Measurements from ENCODE around the gene PLCB1. TPM values are rescaled to one million over a fixed set of nuclear protein-coding genes. Genes with fewer than 3 reads are reported as not detected.

PLCB1 gene
- total and polyA plus RNA-seq, 2 donors (not counting 1 experiment from before 2014, with no cell fraction given), result 13.4 to 23.3 TPM

- H4K20me1 ChIP-seq (ENCODE audit: control insufficient read depth, extremely low read depth, insufficient read depth, low read length), result no peaks in the 10 kb centered on the region
- H2AFZ ChIP-seq (ENCODE audit: low read length), result no peak overlapping the region
- no peak overlapping the region for H3K9ac ChIP-seq (ENCODE audit: insufficient read depth, low read length)
- no peaks in the 10 kb centered on the region for H3K4me1 ChIP-seq (ENCODE audit: control insufficient read depth, extremely low read depth, insufficient read depth, low read length)
- no peak overlapping the region for H3K4me2 ChIP-seq (ENCODE audit: extremely low read depth, insufficient read depth, low read length)
- H3K27me3 ChIP-seq (ENCODE audit: control insufficient read depth, insufficient read depth, low read length), result no peaks in the 10 kb centered on the region
- H3K79me2 ChIP-seq (ENCODE audit: control insufficient read depth, insufficient read depth, low read length), result no peaks in the 10 kb centered on the region
- H3K36me3 ChIP-seq (ENCODE audit: control insufficient read depth, insufficient read depth, low read length), result no peaks in the 10 kb centered on the region
- H3K4me3 ChIP-seq (replicated peaks in 1 of 4; ENCODE audit: control extremely low read depth in 1 of 4, insufficient read depth in 1 of 4, low read depth in 3 of 4, low read length in 4 of 4), result no peak overlapping the region
- DNase-seq (ENCODE audit: low read depth in 2 of 2), result no peak
- H3K9me3 ChIP-seq (ENCODE audit: control insufficient read depth, insufficient read depth, low read depth, low read length), result no peaks in the 10 kb centered on the region
- TF ChIP-seq EZH2 (IDR thresholded peaks at IDR 0.05; ENCODE audit: low read length, missing control alignments), result no peak
- TF ChIP-seq, protein P1, sequence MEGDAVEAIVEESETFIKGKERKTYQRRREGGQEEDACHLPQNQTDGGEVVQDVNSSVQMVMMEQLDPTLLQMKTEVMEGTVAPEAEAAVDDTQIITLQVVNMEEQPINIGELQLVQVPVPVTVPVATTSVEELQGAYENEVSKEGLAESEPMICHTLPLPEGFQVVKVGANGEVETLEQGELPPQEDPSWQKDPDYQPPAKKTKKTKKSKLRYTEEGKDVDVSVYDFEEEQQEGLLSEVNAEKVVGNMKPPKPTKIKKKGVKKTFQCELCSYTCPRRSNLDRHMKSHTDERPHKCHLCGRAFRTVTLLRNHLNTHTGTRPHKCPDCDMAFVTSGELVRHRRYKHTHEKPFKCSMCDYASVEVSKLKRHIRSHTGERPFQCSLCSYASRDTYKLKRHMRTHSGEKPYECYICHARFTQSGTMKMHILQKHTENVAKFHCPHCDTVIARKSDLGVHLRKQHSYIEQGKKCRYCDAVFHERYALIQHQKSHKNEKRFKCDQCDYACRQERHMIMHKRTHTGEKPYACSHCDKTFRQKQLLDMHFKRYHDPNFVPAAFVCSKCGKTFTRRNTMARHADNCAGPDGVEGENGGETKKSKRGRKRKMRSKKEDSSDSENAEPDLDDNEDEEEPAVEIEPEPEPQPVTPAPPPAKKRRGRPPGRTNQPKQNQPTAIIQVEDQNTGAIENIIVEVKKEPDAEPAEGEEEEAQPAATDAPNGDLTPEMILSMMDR (conservative IDR thresholded peaks at IDR 0.05 in 1 of 2, IDR thresholded peaks at IDR 0.05 in 1 of 2; ENCODE audit: low read depth in 1 of 2, low read length in 2 of 2), result no peak
- no peak overlapping the region for H3K27ac ChIP-seq (ENCODE audit: insufficient read depth, low read length)
Observed at GRCh38 chr20:8579035-8579434, 447.0 kb downstream of the PLCB1 start.

DNA sequence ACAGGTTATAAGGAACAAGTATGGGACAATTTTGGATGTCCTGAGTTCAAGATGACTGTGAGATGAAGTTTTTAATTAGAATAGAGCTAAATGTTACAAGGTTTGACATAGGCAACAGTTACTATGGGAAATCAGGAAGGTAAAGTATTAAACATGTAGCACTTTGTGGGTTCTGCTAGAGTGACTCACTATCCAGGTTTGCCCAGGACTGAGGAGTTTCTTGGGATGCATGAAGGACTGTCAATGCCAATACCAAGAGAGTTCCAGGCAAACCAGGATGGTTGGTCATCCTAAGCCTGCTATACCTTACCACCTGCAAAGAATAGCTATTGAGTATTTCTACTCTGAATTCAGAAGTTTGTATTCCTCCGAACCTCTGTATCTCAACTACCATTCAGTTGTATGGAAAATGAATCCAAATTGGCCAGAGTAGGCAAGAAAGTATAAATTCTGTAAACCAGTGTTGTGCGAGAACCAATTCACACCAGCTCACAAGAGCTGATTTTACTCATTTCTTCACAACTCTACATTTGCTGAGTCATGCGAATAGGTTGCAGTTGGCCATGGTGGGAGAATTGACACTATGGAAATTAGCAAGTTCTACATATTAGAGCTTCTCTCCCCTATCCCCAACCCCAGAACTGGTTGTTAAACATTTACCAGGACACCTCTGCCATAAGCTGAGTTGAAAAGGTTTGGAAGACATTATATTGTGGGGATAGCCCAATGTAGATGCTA lies 449.5 kb downstream of the PLCB1 start:
- no peak overlapping the region for H3K9ac ChIP-seq (ENCODE audit: insufficient read depth, low read length)
- no peaks in the 10 kb centered on the region for H3K36me3 ChIP-seq (ENCODE audit: control insufficient read depth, insufficient read depth, low read length)
- no peak overlapping the region for H3K4me2 ChIP-seq (ENCODE audit: extremely low read depth, insufficient read depth, low read length)
- no peak overlapping the region for H3K4me3 ChIP-seq (replicated peaks in 1 of 4; ENCODE audit: control extremely low read depth in 1 of 4, insufficient read depth in 1 of 4, low read depth in 3 of 4, low read length in 4 of 4)
- H2AFZ ChIP-seq (ENCODE audit: low read length), result no peak overlapping the region
- H3K9me3 ChIP-seq (ENCODE audit: control insufficient read depth, insufficient read depth, low read depth, low read length), result no peaks in the 10 kb centered on the region
- DNase-seq (ENCODE audit: low read depth in 2 of 2), result no peak
- H3K27me3 ChIP-seq (ENCODE audit: control insufficient read depth, insufficient read depth, low read length), result no peaks in the 10 kb centered on the region
- TF ChIP-seq, protein P1 (conservative IDR thresholded peaks at IDR 0.05 in 1 of 2, IDR thresholded peaks at IDR 0.05 in 1 of 2; ENCODE audit: low read depth in 1 of 2, low read length in 2 of 2), result no peak
- TF ChIP-seq EZH2 (IDR thresholded peaks at IDR 0.05; ENCODE audit: low read length, missing control alignments), result no peak
- no peaks in the 10 kb centered on the region for H3K79me2 ChIP-seq (ENCODE audit: control insufficient read depth, insufficient read depth, low read length)
- H3K4me1 ChIP-seq (ENCODE audit: control insufficient read depth, extremely low read depth, insufficient read depth, low read length), result no peaks in the 10 kb centered on the region
- no peak overlapping the region for H3K27ac ChIP-seq (ENCODE audit: insufficient read depth, low read length)
- H4K20me1 ChIP-seq (ENCODE audit: control insufficient read depth, extremely low read depth, insufficient read depth, low read length), result no peaks in the 10 kb centered on the region

GRCh38 chr20:8583012-8583565 lies 451.0 kb downstream of the PLCB1 start:
- no peak for TF ChIP-seq EZH2 (IDR thresholded peaks at IDR 0.05; ENCODE audit: low read length, missing control alignments)
- TF ChIP-seq, protein P1 (conservative IDR thresholded peaks at IDR 0.05 in 1 of 2, IDR thresholded peaks at IDR 0.05 in 1 of 2; ENCODE audit: low read depth in 1 of 2, low read length in 2 of 2), result no peak
- Histone ChIP-seq H3K27ac (ENCODE audit: insufficient read depth, low read length) (no peak overlapping the region), H3K4me2 (ENCODE audit: extremely low read depth, insufficient read depth, low read length) (no peak overlapping the region), H2AFZ (ENCODE audit: low read length) (no peak overlapping the region), H3K9ac (ENCODE audit: insufficient read depth, low read length) (no peak overlapping the region), H3K79me2 (ENCODE audit: control insufficient read depth, insufficient read depth, low read length) (no peaks in the 10 kb centered on the region), H3K36me3 (ENCODE audit: control insufficient read depth, insufficient read depth, low read length) (no peaks in the 10 kb centered on the region), H3K4me1 (ENCODE audit: control insufficient read depth, extremely low read depth, insufficient read depth, low read length) (no peaks in the 10 kb centered on the region), H3K9me3 (ENCODE audit: control insufficient read depth, insufficient read depth, low read depth, low read length) (no peaks in the 10 kb centered on the region), H3K4me3 (replicated peaks in 1 of 4; ENCODE audit: control extremely low read depth in 1 of 4, insufficient read depth in 1 of 4, low read depth in 3 of 4, low read length in 4 of 4) (no peak overlapping the region), H3K27me3 (ENCODE audit: control insufficient read depth, insufficient read depth, low read length) (no peaks in the 10 kb centered on the region), H4K20me1 (ENCODE audit: control insufficient read depth, extremely low read depth, insufficient read depth, low read length) (no peaks in the 10 kb centered on the region)
- no peak for DNase-seq (ENCODE audit: low read depth in 2 of 2)
